ENCODE data around the gene CUL1. TPM values are rescaled to one million over a fixed set of nuclear protein-coding genes. Genes with fewer than 3 reads are reported as not detected.
"Not testable (repeated sequence)": the region's sequence is repeated elsewhere in the genome, so short reads cannot be mapped to it uniquely, and the experiment has no call there.

CUL1 gene
- total RNA-seq, 8 experiments from 2014 or later: 25.1 to 53.0 (median 36.9) TPM

DNA sequence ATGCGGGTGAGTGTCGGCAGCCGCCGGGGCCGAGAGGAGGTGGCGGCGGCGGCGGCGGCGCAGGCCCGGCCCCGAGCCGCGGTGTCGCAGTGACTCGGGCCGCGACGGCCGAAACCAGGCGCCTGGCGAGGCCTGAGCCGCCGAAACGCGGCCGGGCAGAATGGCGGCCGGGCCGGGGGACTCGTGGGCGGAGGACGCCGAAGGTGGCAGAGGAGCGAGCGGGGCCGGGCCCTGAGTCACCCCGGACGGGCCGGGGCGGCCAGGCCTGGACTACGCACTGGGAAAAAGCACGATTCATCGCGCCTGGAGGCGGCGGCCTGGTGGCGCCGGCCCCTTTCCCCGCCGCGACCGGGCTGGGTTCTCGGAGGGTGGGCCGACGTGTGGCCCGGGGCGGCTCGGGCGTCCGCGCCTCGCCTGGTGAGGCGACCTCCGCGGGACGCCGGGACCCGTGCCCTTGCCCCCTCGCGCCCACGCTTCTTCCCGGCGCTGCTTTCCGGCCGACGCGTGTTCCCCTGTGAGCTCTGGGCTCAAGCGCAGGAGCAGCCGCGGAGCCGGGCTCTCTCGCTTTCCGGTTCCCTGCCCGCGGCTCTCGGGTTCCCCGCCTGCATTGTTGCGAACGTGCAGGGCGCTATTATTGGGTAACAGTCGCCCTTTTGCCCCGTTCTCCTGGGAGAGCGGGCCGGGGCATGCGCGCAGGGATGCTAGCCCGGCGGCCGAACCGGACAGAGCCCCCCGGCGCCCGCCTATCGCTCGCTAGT, 500 bp downstream of the CUL1 start:
- Histone ChIP-seq H3K4me3 (peak overlapping the region; percentile 54 to 99 (median 83)), H3K27ac (peak overlapping the region; percentile 92 to 98), H3K4me1 (replicated peaks in 1 of 2) (peaks cover 18 to 31% of the 10 kb centered on the region in 2 donors)
- 0% methylated on average over 5 of the region's 107 CpGs; no CpG with 5 or more reads in 8 of the 10 experiments for WGBS, 10 experiments
- in situ Hi-C loops (cut with MboI; ENCODE audit: low pct_unique_long_range_greater_than_20kb in 2 of 9, low sequenced_read_pairs in 9 of 9, unreplicated experiment in 9 of 9): no loop called here
- ATAC-seq (replicated peaks in 6 of 8): peak; percentile 46 to 66 (median 62)

DNA sequence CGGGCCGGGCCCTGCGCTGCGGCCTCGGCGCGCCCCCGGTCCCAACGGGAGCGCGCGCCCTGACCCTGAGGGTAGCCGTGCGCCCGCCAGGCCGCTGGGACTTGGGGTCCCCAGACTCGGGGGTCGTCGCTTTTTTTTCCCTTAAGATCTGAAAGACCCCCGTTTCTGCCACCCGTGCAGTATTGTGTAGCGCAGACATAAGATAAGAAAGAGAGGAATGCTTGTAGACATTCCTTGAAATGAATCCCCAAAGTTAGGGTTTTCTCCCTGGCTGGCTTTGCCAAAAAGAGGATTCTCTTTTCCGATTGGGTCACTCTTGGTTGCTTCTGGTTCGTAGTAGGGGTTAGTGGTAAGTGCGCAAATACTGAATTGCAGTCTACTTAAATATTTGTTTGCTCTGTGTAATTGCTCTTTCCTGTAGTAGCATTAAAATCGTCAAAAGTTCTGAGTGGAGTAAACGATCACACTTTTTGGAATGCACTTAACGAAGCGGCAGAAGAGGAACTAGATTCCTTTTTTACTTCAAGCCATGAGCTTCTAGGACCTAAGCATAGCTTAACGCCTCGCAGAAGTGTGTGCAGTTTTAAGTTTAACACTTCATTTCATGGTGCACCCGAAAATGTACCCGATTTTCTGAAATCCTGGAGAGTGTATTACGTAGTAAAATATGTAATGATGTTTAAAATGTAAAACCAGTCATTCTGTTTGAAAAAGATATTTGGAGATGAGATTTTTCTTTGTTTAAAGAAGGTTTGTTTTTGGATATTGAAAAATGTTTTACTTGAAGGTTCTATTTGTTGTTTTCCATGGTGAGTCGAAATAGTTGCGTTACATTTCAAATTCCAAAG, 1.3 kb downstream of the CUL1 start:
- Histone ChIP-seq H3K4me3 (peak overlapping the region; percentile 54 to 99 (median 83)), H3K4me1 (replicated peaks in 1 of 2) (peaks cover 18 to 31% of the 10 kb centered on the region in 2 donors), H3K27ac (peak overlapping the region; percentile 92 to 98)
- WGBS, 10 experiments: 0 to 10% (median 0%) methylated on average over 2 to 21 of the region's 36 CpGs
- peak in 1 of 8 experiments; percentile 3 for ATAC-seq (replicated peaks in 6 of 8)
- in situ Hi-C loops (cut with MboI; ENCODE audit: low pct_unique_long_range_greater_than_20kb in 2 of 9, low sequenced_read_pairs in 9 of 9, unreplicated experiment in 9 of 9): no loop called here

DNA sequence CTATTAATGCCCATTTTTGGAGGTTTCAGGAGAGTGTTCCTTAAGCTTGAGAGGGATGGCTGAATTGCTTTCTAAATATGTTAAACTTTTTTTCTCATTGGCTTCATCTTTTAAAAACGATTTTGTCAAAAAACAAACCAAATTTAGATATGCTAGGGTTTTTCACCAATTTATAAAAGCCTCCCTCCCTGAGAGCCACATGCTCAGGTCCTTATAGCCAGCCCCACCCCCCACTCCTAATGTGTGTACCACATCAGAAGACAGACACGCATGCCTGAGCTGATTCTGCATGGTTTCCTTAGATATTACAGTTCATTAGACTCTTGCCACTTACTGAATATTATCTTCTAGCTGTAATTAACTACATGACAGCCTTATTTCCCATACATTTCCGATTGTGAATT, 2.0 kb downstream of the CUL1 start:
- Histone ChIP-seq H3K4me3 (peak overlapping the region; percentile 54 to 99 (median 83)), H3K4me1 (replicated peaks in 1 of 2) (peaks cover 18 to 31% of the 10 kb centered on the region in 2 donors), H3K27ac (no peak overlapping the region)
- no peak for ATAC-seq (replicated peaks in 6 of 8)
- 0 to 29% (median 0%) methylated on average over 1 to 3 of the region's 3 CpGs for WGBS, 10 experiments
- in situ Hi-C loops (cut with MboI; ENCODE audit: low pct_unique_long_range_greater_than_20kb in 2 of 9, low sequenced_read_pairs in 9 of 9, unreplicated experiment in 9 of 9): no loop called here

DNA sequence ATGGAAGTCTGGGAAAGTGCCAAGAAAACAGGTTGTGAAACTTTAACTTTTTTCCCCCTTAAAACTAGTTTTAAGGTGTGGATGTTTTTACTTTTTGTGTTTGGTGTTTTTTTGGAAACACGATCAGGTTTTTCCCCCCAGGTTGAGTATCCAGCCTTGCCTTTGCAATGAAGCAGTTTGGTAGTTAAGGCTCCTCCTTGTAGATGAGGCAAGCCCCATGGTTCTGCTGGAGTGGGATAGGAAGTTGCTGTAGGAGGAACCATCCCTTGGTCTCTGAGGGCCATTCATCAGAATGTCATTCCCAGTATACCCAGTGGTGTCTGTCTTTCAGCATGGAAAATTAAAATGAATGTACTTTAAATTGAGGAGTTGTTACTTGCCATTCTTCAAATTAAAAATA, 2.7 kb downstream of the CUL1 start:
- in situ Hi-C loops (cut with MboI; ENCODE audit: low pct_unique_long_range_greater_than_20kb in 2 of 9, low sequenced_read_pairs in 9 of 9, unreplicated experiment in 9 of 9): no loop called here
- no peak overlapping the region for H3K4me3 ChIP-seq
- 0 to 80% (median 51%) methylated on average over 1 of the region's 1 CpG; no CpG with 5 or more reads in 4 of the 10 experiments for WGBS, 10 experiments
- no peak overlapping the region for H3K27ac ChIP-seq
- ATAC-seq (replicated peaks in 6 of 8): no peak
- peaks cover 18 to 31% of the 10 kb centered on the region in 2 donors for H3K4me1 ChIP-seq (replicated peaks in 1 of 2)

DNA sequence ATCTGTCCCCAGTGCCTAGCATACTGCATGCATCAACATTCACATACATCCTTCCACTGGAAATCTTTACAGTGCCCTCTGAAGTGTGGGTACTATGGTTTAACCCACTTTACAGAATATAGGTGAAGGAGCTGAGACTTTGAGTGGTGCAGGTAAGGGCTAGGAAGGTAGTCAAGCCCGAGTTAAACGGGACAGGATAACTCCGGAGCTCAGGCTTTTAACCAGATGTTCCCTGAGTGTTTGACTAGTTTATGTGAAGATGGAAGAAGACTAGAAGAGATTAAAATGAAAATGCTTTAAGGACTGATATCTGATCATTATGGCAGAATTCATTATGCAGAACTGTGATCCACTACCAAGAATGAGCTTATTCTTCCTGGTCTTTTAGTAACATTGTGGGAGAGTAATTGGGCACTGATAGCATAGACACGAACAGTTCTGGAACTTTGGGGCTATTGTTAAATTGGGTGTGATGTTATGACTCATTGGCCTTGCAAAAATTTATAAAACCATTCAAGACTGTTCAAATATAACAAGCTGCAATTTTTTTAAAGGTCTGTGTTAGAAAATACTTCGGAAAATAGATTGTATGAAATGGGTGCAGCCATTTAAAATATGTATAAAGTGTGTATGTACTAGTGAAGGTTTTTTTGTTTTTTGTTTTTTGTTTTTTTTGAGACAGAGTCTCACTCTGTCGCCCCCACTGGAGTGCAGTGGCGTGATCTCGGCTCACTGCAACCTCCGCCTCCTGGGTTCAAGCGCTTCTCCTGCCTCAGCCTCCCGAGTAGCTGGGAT, 4.4 kb downstream of the CUL1 start:
- peaks cover 10 to 21% of the 10 kb centered on the region in 2 donors for H3K4me1 ChIP-seq (replicated peaks in 1 of 2)
- in situ Hi-C loops (cut with MboI; ENCODE audit: low pct_unique_long_range_greater_than_20kb in 2 of 9, low sequenced_read_pairs in 9 of 9, unreplicated experiment in 9 of 9): no loop called here

DNA sequence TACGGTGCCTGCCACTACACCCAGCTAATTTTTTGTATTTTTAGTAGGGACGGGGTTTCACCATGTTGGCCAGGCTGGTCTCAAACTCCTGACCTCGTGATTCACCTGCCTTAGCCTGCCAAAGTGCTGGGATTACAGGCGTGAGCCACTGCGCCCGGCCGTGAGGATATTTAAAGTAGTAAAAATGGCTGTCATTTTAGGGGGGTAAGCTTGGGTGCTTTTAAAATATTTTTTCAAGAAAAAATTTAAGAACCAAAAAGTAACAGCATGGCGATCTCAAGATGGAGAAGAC, 4.9 kb downstream of the CUL1 start:
- H3K27ac ChIP-seq; in situ Hi-C loops (cut with MboI; ENCODE audit: low pct_unique_long_range_greater_than_20kb in 2 of 9, low sequenced_read_pairs in 9 of 9, unreplicated experiment in 9 of 9); ATAC-seq (replicated peaks in 6 of 8); H3K4me3 ChIP-seq: not testable (repeated sequence)
- WGBS, 10 experiments: 40 to 100% (median 96%) methylated on average over 1 to 8 of the region's 8 CpGs; no CpG with 5 or more reads in 1 of the 10 experiments
- peaks cover 16 to 26% of the 10 kb centered on the region in 2 donors for H3K4me1 ChIP-seq (replicated peaks in 1 of 2)

More for the DNA sequence above, 4.4 kb downstream of the CUL1 start:
- Histone ChIP-seq H3K27ac (no peak overlapping the region), H3K4me3 (no peak overlapping the region)
- no peak for ATAC-seq (replicated peaks in 6 of 8)
- WGBS, 10 experiments: 67 to 93% (median 86%) methylated on average over 1 to 11 of the region's 11 CpGs

DNA sequence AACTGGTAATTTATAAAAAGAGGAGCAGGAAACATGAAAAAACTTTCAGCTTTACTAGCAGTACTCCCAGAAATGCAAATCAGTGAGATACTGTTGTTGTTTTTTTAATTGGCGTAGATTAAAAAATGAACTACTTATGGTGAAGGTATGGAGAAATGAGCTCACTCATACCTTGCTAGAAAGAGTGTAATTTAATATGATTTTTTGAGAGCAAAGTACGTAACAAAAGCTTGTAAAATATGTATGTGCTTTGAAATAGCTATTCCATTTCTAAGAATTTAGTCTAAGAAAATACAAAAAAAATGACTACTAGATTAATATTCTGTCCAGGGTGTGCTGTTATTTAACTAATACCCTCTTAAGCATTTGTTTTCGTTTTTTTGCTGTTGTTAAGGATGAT, 5.5 kb downstream of the CUL1 start:
- H3K4me1 ChIP-seq (replicated peaks in 1 of 2): peaks cover 17 to 28% of the 10 kb centered on the region in 2 donors
- in situ Hi-C loops (cut with MboI; ENCODE audit: low pct_unique_long_range_greater_than_20kb in 2 of 9, low sequenced_read_pairs in 9 of 9, unreplicated experiment in 9 of 9): no loop called here
- WGBS, 10 experiments: 0 to 95% (median 74%) methylated on average over 1 to 3 of the region's 3 CpGs; no CpG with 5 or more reads in 1 of the 10 experiments
- H3K27ac ChIP-seq: no peak overlapping the region
- H3K4me3 ChIP-seq: no peak overlapping the region
- no peak for ATAC-seq (replicated peaks in 6 of 8)

DNA sequence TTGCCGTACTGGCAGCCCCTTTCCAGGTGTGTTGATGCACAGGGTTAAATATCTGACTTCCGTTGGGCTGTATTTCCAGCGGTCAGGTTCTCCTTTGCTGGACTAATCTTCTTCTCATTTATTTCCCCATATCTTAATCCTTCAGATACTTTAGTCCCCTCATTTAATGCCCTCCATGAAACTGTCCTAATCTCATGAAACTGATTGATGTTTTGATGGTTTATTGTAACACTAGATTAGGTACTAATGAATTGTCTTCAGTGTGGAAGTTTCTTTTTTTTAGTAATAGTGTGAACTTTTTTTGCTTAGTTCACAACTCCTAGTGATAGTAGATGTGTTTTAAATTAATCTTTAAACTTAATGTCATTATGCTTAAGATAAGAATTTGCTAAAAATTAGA, 6.3 kb downstream of the CUL1 start:
- Histone ChIP-seq H3K4me1 (replicated peaks in 1 of 2) (peaks cover 17 to 28% of the 10 kb centered on the region in 2 donors), H3K27ac (no peak overlapping the region), H3K4me3 (no peak overlapping the region)
- in situ Hi-C loops (cut with MboI; ENCODE audit: low pct_unique_long_range_greater_than_20kb in 2 of 9, low sequenced_read_pairs in 9 of 9, unreplicated experiment in 9 of 9): no loop called here
- no peak for ATAC-seq (replicated peaks in 6 of 8)
- 60 to 100% (median 85%) methylated on average over 1 to 3 of the region's 3 CpGs; no CpG with 5 or more reads in 1 of the 10 experiments for WGBS, 10 experiments

DNA sequence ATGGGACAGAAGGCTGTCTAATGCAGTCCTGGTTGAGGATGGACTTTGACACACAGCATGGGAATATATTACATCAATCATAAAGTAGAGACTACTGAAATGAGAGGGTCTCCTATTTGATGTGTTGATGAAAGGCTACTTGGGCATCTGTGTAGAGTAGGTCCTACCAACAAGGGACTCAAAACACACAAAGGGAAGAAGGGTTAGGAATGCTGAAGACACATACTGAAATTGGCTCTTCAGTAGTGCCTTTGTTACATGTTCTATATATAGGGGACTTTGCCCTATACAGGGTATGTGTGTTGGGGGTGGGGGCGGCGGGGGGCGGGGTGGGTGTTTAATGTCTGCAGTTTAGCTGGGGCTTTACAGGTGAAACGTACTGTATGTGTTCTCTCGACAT, 7.7 kb downstream of the CUL1 start:
- Histone ChIP-seq H3K4me1 (replicated peaks in 1 of 2) (peaks cover 12 to 14% of the 10 kb centered on the region in 2 donors), H3K4me3 (no peak overlapping the region), H3K27ac (no peak overlapping the region)
- in situ Hi-C loops (cut with MboI; ENCODE audit: low pct_unique_long_range_greater_than_20kb in 2 of 9, low sequenced_read_pairs in 9 of 9, unreplicated experiment in 9 of 9): no loop called here
- no peak for ATAC-seq (replicated peaks in 6 of 8)
- 88 to 100% (median 100%) methylated on average over 1 to 3 of the region's 5 CpGs; no CpG with 5 or more reads in 7 of the 10 experiments for WGBS, 10 experiments

DNA sequence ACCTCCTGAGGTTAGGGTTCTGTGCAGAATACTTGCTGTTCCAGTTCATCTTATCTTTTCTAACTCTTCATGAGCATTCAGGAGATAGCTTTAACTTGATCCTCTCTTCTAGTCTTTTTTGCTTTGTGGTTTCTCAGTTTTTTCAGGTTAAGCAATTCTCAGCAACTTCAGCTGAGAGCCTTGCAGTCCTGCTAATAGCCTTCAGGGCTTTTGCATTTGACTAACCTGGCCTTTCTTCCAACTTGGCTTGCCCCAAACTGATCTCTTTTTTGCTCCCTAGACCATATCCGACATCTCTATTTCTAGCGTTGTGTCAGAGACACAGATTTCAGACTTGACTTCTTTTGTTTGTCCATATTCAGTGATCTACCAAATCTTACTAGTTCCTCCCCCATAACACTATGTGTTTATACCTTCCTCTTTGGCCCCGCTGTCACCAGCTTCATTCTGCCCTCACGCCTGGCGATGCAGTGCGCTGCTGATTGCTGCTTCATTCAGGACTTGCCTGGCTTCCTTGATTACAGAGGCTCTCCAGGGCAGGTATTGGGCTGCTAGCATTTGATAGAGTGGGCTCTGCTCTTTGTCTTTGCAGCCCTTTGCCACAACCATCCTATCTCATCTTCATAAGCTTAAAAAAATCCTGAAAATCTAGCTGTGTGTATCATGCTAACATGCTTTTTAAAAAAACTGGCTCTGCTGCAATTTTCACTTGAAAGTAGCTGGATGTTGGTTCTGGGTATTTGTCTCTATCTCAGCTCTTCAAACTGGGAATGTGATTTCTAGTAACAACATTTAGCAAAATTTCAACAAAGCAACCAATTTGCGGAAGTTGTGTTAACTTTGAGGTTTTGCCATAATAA, 9.6 kb downstream of the CUL1 start:
- ATAC-seq (replicated peaks in 6 of 8): peak in 5 of 8 experiments; percentile 18 to 50 (median 43)
- H3K27ac ChIP-seq: no peak overlapping the region
- in situ Hi-C loops (cut with MboI; ENCODE audit: low pct_unique_long_range_greater_than_20kb in 2 of 9, low sequenced_read_pairs in 9 of 9, unreplicated experiment in 9 of 9): no loop called here

DNA sequence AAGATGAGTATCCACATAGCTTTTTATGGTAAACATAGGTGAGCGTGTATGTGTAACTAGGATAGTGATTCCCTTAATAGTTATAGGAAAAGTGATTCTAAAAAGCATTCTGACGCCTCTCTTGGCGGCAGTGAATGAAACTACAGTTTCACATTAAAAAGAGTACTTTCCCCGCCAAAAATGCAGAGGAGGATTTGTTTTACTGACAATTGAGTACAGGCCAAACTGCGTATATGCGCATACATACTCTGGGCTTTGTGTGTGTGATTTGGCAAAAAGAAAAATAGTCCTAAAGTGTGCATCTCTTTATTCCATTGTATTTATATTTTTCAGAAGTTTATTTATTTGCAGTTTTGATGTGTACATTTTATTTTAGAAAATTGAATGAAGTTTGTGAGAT, 10.3 kb downstream of the CUL1 start:
- Histone ChIP-seq H3K4me3 (no peak overlapping the region), H3K4me1 (replicated peaks in 1 of 2) (peaks cover 8 to 9% of the 10 kb centered on the region in 2 donors), H3K27ac (no peak overlapping the region)
- in situ Hi-C loops (cut with MboI; ENCODE audit: low pct_unique_long_range_greater_than_20kb in 2 of 9, low sequenced_read_pairs in 9 of 9, unreplicated experiment in 9 of 9): no loop called here
- WGBS, 10 experiments: 9 to 96% (median 77%) methylated on average over 2 to 6 of the region's 6 CpGs; no CpG with 5 or more reads in 2 of the 10 experiments
- peak in 3 of 8 experiments; percentile 52 to 78 (median 59) for ATAC-seq (replicated peaks in 6 of 8)

More for the DNA sequence above, 9.6 kb downstream of the CUL1 start:
- WGBS, 10 experiments: 17 to 91% (median 87%) methylated on average over 1 to 7 of the region's 7 CpGs; no CpG with 5 or more reads in 1 of the 10 experiments
- H3K4me1 ChIP-seq (replicated peaks in 1 of 2): peaks cover 8 to 9% of the 10 kb centered on the region in 2 donors
- H3K4me3 ChIP-seq: no peak overlapping the region

DNA sequence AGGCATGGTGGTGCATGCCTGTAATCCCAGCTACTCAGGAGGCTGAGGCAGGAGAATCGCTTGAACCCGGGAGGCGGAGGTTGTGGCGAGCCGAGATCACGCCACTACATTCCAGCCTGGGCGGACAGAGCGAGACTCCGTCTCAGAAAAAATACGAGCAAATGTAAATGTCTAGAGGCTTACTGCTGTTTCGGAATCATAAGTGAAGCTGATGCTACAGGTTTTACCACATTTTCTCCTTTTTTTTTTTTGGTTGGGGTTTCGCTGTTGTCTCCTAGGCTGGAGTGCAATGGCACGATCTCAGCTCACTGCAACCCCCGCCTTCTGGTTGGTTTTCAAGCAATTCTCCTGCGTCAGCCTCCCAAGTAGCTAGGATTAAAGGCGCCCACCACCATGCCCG, 11.7 kb downstream of the CUL1 start:
- H3K4me1 ChIP-seq (replicated peaks in 1 of 2); H3K4me3 ChIP-seq; ATAC-seq (replicated peaks in 6 of 8); H3K27ac ChIP-seq; in situ Hi-C loops (cut with MboI; ENCODE audit: low pct_unique_long_range_greater_than_20kb in 2 of 9, low sequenced_read_pairs in 9 of 9, unreplicated experiment in 9 of 9): not testable (repeated sequence)
- 90 to 100% (median 96%) methylated on average over 2 to 14 of the region's 17 CpGs; no CpG with 5 or more reads in 2 of the 10 experiments for WGBS, 10 experiments

Measured in motor neuron (in vitro differentiated cells).